IMR-90 (cell line): Measurements from ENCODE around the gene BTBD2. TPM values are rescaled to one million over a fixed set of nuclear protein-coding genes. Genes with fewer than 3 reads are reported as not detected.

Source experiments
- ATAC-seq: fragments of 200-7000 bp; cut with Tn5 transposase; 2 replicates; pipeline ENCODE4 v1.9.1; 2020; ENCODE audit warnings: low read depth, mild to moderate bottlenecking, moderate library complexity
- BruUV-seq: library from RNA; stranded (reverse); fragments of 400-500 nt; replicated peaks from 2 replicates; lab custom pipeline; 2021; lab: Mats Ljungman, UMichigan
- CTCF ChIA-PET: fragments of 300-600 bp; formaldehyde crosslinking; extraction: SDS; loops from one replicate; lab custom pipeline; 2021; ENCODE audit warnings: antibody characterized with exemption; lab: Yijun Ruan, JAX
- POLR2A ChIA-PET: fragments of 300-600 bp; sonication (Branson Sonifier 250); formaldehyde crosslinking; loops from one replicate; lab custom pipeline; 2022; ENCODE audit warnings: antibody characterized with exemption; ENCODE audit not compliant: unreplicated experiment; lab: Charles Lee
- DNase-seq: peaks from one replicate; pipeline ENCODE4 v3.0.0; 2013
- H2AFZ ChIP-seq: replicated peaks from 2 replicates; pipeline ENCODE3; 2013; ENCODE audit warnings: low read length, mild to moderate bottlenecking; ENCODE audit not compliant: poor library complexity
- H2AK5ac ChIP-seq: 2 replicates; pipeline ENCODE4 v1.6.1; 2013; ENCODE audit warnings: low read depth, low read length, inconsistent platforms
- H2AK9ac ChIP-seq: replicated peaks from 2 replicates; pipeline ENCODE3; 2013; ENCODE audit warnings: mild to moderate bottlenecking, low read depth, low read length, moderate library complexity; ENCODE audit not compliant: poor library complexity
- H2BK120ac ChIP-seq: 2 replicates; pipeline ENCODE4 v1.6.1; 2013; ENCODE audit warnings: low read depth, low read length, inconsistent platforms
- H2BK15ac ChIP-seq: 3 replicates; pipeline ENCODE4 v1.6.1; 2013; ENCODE audit warnings: low read depth, low read length, inconsistent platforms
- H2BK20ac ChIP-seq: 2 replicates; pipeline ENCODE4 v1.6.1; 2013; ENCODE audit warnings: low read depth, mild to moderate bottlenecking, inconsistent platforms, low read length, moderate library complexity
- H2BK5ac ChIP-seq: 2 replicates; pipeline ENCODE4 v1.6.1; 2013; ENCODE audit warnings: mild to moderate bottlenecking, low read depth, low read length, inconsistent platforms; ENCODE audit not compliant: poor library complexity, severe bottlenecking
- H3K14ac ChIP-seq: replicated peaks from 2 replicates; pipeline ENCODE4 v1.6.1; 2013; ENCODE audit warnings: low read depth, low read length, inconsistent platforms
- H3K18ac ChIP-seq: 2 replicates; pipeline ENCODE4 v1.6.1; 2013; ENCODE audit warnings: low read depth, low read length, control low read depth
- H3K23ac ChIP-seq: 2 replicates; pipeline ENCODE4 v1.6.1; 2013; ENCODE audit warnings: low read depth, low read length, inconsistent platforms
- H3K27ac ChIP-seq: 2 replicates; pipeline ENCODE4 v1.5.1; 2013; ENCODE audit warnings: mild to moderate bottlenecking, control low read depth, low read length; ENCODE audit not compliant: insufficient read depth
- H3K27me3 ChIP-seq: 2 replicates; pipeline ENCODE4 v1.6.1; 2013; ENCODE audit warnings: low read length; ENCODE audit not compliant: control insufficient read depth, insufficient read depth
- H3K36me3 ChIP-seq: 2 replicates; pipeline ENCODE4 v1.6.1; 2013; ENCODE audit warnings: low read length, mixed read lengths; ENCODE audit not compliant: control insufficient read depth, insufficient read depth
- H3K4ac ChIP-seq: 2 replicates; pipeline ENCODE4 v1.6.1; 2013; ENCODE audit warnings: low read depth, low read length, inconsistent platforms
- H3K4me1 ChIP-seq: 2 replicates; pipeline ENCODE4 v1.6.1; 2013; ENCODE audit warnings: low read length, mixed read lengths; ENCODE audit not compliant: control insufficient read depth, insufficient read depth
- H3K4me2 ChIP-seq: 2 replicates; pipeline ENCODE4 v1.6.1; 2013; ENCODE audit warnings: low read depth, mild to moderate bottlenecking, control low read depth, low read length, moderate library complexity
- H3K4me3 ChIP-seq: 2 replicates; pipeline ENCODE4 v1.5.1; 2013; ENCODE audit warnings: low read depth, mild to moderate bottlenecking, control low read depth, low read length, moderate library complexity; ENCODE audit not compliant: insufficient read depth
- H3K56ac ChIP-seq: 2 replicates; pipeline ENCODE4 v1.6.1; 2013; ENCODE audit warnings: low read length, inconsistent platforms; ENCODE audit not compliant: insufficient read depth; ENCODE audit errors: extremely low read depth
- H3K79me1 ChIP-seq, 2 experiments: 2 replicates each; pipeline ENCODE4 v1.6.1; 2013; ENCODE audit warnings: low read length in 2 of 2, inconsistent platforms in 1 of 2, low read depth in 1 of 2
- H3K9ac ChIP-seq: 2 replicates; pipeline ENCODE4 v1.6.1; 2013; ENCODE audit warnings: low read depth, low read length, control low read depth
- H3K9me1 ChIP-seq: 2 replicates; pipeline ENCODE4 v1.6.1; 2013; ENCODE audit warnings: low read length, inconsistent platforms; ENCODE audit not compliant: insufficient read depth
- H3K9me3 ChIP-seq: 2 replicates; pipeline ENCODE4 v1.6.1; 2013; ENCODE audit warnings: low read length; ENCODE audit not compliant: control insufficient read depth, insufficient read depth
- H4K20me1 ChIP-seq: 2 replicates; pipeline ENCODE4 v1.6.1; 2013; ENCODE audit warnings: low read length, inconsistent platforms; ENCODE audit not compliant: insufficient read depth
- H4K5ac ChIP-seq: 2 replicates; pipeline ENCODE4 v1.6.1; 2013; ENCODE audit warnings: mild to moderate bottlenecking, low read depth, low read length, control low read depth
- H4K8ac ChIP-seq, 2 experiments: 2 replicates each; pipeline ENCODE4 v1.6.1; 2013; ENCODE audit warnings: low read depth in 2 of 2, low read length in 2 of 2, control low read depth in 1 of 2, inconsistent platforms in 1 of 2
- H4K91ac ChIP-seq: 2 replicates; pipeline ENCODE4 v1.6.1; 2013; ENCODE audit warnings: low read depth, low read length, inconsistent platforms; ENCODE audit not compliant: insufficient read depth
- BHLHE40 ChIP-seq: fragments of 150-350 bp; IDR thresholded peaks from 2 replicates; pipeline ENCODE4 v1.6.1; 2016; ENCODE audit warnings: mild to moderate bottlenecking, low read depth, low read length
- CEBPB ChIP-seq: IDR thresholded peaks from 2 replicates; pipeline ENCODE4 v1.6.1; 2012; ENCODE audit warnings: low read depth, low read length, improper control_type of control experiment
- CHD1 ChIP-seq: IDR thresholded peaks from 2 replicates; pipeline ENCODE4 v1.6.1; 2012; ENCODE audit warnings: low read depth, low read length, improper control_type of control experiment
- FOS ChIP-seq: fragments of 150-350 bp; IDR thresholded peaks from 2 replicates; pipeline ENCODE4 v1.6.1; 2016; ENCODE audit warnings: low read depth, low read length
- MAFK ChIP-seq: IDR thresholded peaks from 2 replicates; pipeline ENCODE4 v1.6.1; 2012; ENCODE audit warnings: low read depth, low read length, improper control_type of control experiment
- MAZ ChIP-seq: IDR thresholded peaks from 2 replicates; pipeline ENCODE4 v1.6.1; 2012; ENCODE audit warnings: low read depth, mild to moderate bottlenecking, low read length, improper control_type of control experiment, moderate library complexity, borderline replicate concordance
- MXI1 ChIP-seq: IDR thresholded peaks from 2 replicates; pipeline ENCODE4 v1.6.1; 2012; ENCODE audit warnings: low read depth, mild to moderate bottlenecking, low read length, moderate library complexity, borderline replicate concordance
- NFE2L2 ChIP-seq: fragments of 150-350 bp; IDR thresholded peaks from 2 replicates; pipeline ENCODE4 v1.6.1; 2016; ENCODE audit warnings: low read depth, mild to moderate bottlenecking, low read length
- POLR2A ChIP-seq: IDR thresholded peaks from 2 replicates; pipeline ENCODE4 v1.6.1; 2012; ENCODE audit warnings: mild to moderate bottlenecking, low read depth, low read length
- RAD21 ChIP-seq: IDR thresholded peaks from 2 replicates; pipeline ENCODE4 v1.6.1; 2012; ENCODE audit warnings: low read length, improper control_type of control experiment
- RCOR1 ChIP-seq: IDR thresholded peaks from 2 replicates; pipeline ENCODE4 v1.6.1; 2012; ENCODE audit warnings: mild to moderate bottlenecking, low read length, improper control_type of control experiment; ENCODE audit not compliant: insufficient replicate concordance
- RFX5 ChIP-seq: IDR thresholded peaks from 2 replicates; pipeline ENCODE4 v1.8.0; 2012; ENCODE audit warnings: low read depth, mild to moderate bottlenecking, low read length, moderate library complexity
- SMC3 ChIP-seq: fragments of 150-350 bp; IDR thresholded peaks from 2 replicates; pipeline ENCODE4 v1.6.1; 2016; ENCODE audit warnings: low read depth, mild to moderate bottlenecking, antibody characterized with exemption, low read length, moderate library complexity
- WGBS, 2 experiments: methylation state at CpG; one replicate each; pipeline versions ENCODE4 v1.1.5 to v1.1.7; 2013; ENCODE audit warnings: missing lambda C conversion rate in 2 of 2; ENCODE audit not compliant: insufficient read length in 1 of 2; ENCODE audit errors: extremely low coverage in 2 of 2; 5-methylcytosine and 5-hydroxymethylcytosine counted together
- dilution Hi-C: fragments of 300-500 bp; cut with HindIII; formaldehyde crosslinking; loops from one replicate; pipeline ENCODE4 v1.14.3; 2018; ENCODE audit warnings: low sequenced_read_pairs; ENCODE audit not compliant: unreplicated experiment
- in situ Hi-C: fragments of 300-500 bp; cut with MboI; formaldehyde crosslinking; loops from 3 replicates; pipeline ENCODE4 v1.14.3; 2019; ENCODE audit warnings: low sequenced_read_pairs, inconsistent platforms, mixed read lengths
- intact Hi-C: fragments of 100-400 bp; cut with micrococcal nuclease; formaldehyde crosslinking; loops from 2 replicates; pipeline ENCODE4 v1.10.0; 2022
- polyA plus RNA-seq, 3 experiments: library from polyadenylated mRNA; depleted of rRNA; stranded (reverse); fragments of >200 nt; gene quantifications; 2 replicates each; pipeline ENCODE4 v1.2.3, GENCODE V29; 2012; ENCODE audit warnings: low replicate concordance in 1 of 3
- total RNA-seq: library from RNA; depleted of rRNA; stranded (reverse); fragments of >200 nt; gene quantifications from 2 replicates; pipeline ENCODE4 v1.2.3, GENCODE V29; 2012
- TF ChIP-seq, protein P1 (sequence below): fragments of 150-350 bp; IDR thresholded peaks from 2 replicates; pipeline ENCODE4 v1.6.1; 2017; ENCODE audit warnings: mild to moderate bottlenecking, antibody characterized with exemption, low read length, low read depth
- TF ChIP-seq, protein P2 (sequence below): fragments of 150-350 bp; IDR thresholded peaks from 2 replicates; pipeline ENCODE4 v1.6.1; 2016; ENCODE audit warnings: low read depth, mild to moderate bottlenecking, low read length, moderate library complexity, borderline replicate concordance
- TF ChIP-seq, protein P3 (sequence below): conservative IDR thresholded peaks from 2 replicates; pipeline ENCODE4 v1.5.1; 2012; ENCODE audit warnings: mild to moderate bottlenecking, low read depth, low read length, improper control_type of control experiment

BTBD2 gene
- total and polyA plus RNA-seq, 2 of the 4 experiments (the other 2 are of a cell fraction) = 24.4 to 65.7 TPM

DNA sequence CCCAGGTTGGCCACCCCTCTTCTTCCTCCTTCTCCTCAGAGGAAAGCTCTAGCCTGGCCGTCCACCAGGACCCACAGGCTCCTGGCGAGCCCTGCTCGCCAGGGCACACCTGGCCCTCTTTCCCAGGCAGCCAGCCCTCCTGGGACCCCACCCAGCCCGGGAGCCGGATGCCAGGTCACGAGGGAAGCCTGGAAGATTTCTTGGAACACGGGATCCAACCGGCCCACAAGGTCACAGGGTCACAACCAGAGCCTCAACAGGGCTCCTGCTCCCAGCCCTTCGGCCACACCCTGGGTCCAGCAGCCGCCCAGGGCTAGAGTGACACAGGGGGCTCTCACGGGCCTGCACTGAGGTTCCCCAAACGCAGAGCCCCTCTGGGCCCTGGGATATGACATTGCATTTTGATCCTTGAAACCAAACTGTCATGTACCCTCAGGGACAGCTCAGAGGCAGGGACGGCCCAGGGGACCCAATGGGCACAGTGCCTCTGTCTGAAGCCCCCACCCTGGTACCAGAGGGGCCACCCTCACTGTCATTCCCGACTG is 30.1 kb upstream of the BTBD2 start:
- H3K23ac ChIP-seq = no peak overlapping the region
- H2AK9ac ChIP-seq = peak overlapping the region; percentile 13
- no peak overlapping the region for H3K27ac ChIP-seq
- H3K14ac ChIP-seq = no peak overlapping the region
- no peak overlapping the region for H3K4ac ChIP-seq
- peaks cover 10 to 71% of the 10 kb centered on the region in 2 experiments; a peak in 3 of 4 replicates for H3K79me1 ChIP-seq
- TF ChIP-seq RFX5 (no peak), MAFK (no peak), RAD21 (no peak), MAZ (no peak), RCOR1 (no peak), BHLHE40 (no peak), SMC3 (no peak), FOS (no peak), MXI1 (no peak), POLR2A (no peak), CHD1 (no peak), CEBPB (no peak), NFE2L2 (no peak)
- TF ChIP-seq, protein P1, sequence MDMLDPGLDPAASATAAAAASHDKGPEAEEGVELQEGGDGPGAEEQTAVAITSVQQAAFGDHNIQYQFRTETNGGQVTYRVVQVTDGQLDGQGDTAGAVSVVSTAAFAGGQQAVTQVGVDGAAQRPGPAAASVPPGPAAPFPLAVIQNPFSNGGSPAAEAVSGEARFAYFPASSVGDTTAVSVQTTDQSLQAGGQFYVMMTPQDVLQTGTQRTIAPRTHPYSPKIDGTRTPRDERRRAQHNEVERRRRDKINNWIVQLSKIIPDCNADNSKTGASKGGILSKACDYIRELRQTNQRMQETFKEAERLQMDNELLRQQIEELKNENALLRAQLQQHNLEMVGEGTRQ = no peak
- TF ChIP-seq, protein P2, sequence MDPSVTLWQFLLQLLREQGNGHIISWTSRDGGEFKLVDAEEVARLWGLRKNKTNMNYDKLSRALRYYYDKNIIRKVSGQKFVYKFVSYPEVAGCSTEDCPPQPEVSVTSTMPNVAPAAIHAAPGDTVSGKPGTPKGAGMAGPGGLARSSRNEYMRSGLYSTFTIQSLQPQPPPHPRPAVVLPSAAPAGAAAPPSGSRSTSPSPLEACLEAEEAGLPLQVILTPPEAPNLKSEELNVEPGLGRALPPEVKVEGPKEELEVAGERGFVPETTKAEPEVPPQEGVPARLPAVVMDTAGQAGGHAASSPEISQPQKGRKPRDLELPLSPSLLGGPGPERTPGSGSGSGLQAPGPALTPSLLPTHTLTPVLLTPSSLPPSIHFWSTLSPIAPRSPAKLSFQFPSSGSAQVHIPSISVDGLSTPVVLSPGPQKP = no peak
- TF ChIP-seq, protein P3, sequence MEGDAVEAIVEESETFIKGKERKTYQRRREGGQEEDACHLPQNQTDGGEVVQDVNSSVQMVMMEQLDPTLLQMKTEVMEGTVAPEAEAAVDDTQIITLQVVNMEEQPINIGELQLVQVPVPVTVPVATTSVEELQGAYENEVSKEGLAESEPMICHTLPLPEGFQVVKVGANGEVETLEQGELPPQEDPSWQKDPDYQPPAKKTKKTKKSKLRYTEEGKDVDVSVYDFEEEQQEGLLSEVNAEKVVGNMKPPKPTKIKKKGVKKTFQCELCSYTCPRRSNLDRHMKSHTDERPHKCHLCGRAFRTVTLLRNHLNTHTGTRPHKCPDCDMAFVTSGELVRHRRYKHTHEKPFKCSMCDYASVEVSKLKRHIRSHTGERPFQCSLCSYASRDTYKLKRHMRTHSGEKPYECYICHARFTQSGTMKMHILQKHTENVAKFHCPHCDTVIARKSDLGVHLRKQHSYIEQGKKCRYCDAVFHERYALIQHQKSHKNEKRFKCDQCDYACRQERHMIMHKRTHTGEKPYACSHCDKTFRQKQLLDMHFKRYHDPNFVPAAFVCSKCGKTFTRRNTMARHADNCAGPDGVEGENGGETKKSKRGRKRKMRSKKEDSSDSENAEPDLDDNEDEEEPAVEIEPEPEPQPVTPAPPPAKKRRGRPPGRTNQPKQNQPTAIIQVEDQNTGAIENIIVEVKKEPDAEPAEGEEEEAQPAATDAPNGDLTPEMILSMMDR = no peak
- H3K4me2 ChIP-seq = no peak overlapping the region
- DNase-seq = no peak
- no peak overlapping the region for H3K9ac ChIP-seq
- CTCF ChIA-PET = no interaction called here
- no peak overlapping the region for H4K8ac ChIP-seq
- in situ Hi-C loops (no loop called here), intact Hi-C loops (no loop called here), dilution Hi-C loops (no loop called here)
- H3K18ac ChIP-seq = no peak overlapping the region
- BruUV-seq = no TSS peak
- no peak overlapping the region for H4K91ac ChIP-seq
- no peak overlapping the region for H3K4me3 ChIP-seq
- ATAC-seq = no peak
- H2AFZ ChIP-seq = no peak overlapping the region
- H2AK5ac ChIP-seq = no peak overlapping the region
- peaks cover 62% of the 10 kb centered on the region for H4K20me1 ChIP-seq
- no peak overlapping the region for H3K56ac ChIP-seq
- peaks cover 32% of the 10 kb centered on the region for H3K4me1 ChIP-seq
- H2BK15ac ChIP-seq = no peak overlapping the region
- no peak overlapping the region for H2BK20ac ChIP-seq
- no peak overlapping the region for H4K5ac ChIP-seq
- H3K9me1 ChIP-seq = 0 out of 2 replicates have a peak, but pooled peaks cover 4% of the 10 kb centered on the region
- WGBS, 2 experiments = 87% methylated on average over 10 of the region's 14 CpGs; no CpG with 5 or more reads in 1 of the 2 experiments
- no peaks in the 10 kb centered on the region for H3K27me3 ChIP-seq
- no peaks in the 10 kb centered on the region for H3K9me3 ChIP-seq
- H2BK120ac ChIP-seq = no peak overlapping the region
- no peak overlapping the region for H2BK5ac ChIP-seq
- POLR2A ChIA-PET = no interaction called here
- peaks cover 45% of the 10 kb centered on the region for H3K36me3 ChIP-seq
